ENCODE results near the gene ADGRG6. TPM values are rescaled to one million over a fixed set of nuclear protein-coding genes. Genes with fewer than 3 reads are reported as not detected.

Gene ADGRG6
- total and polyA plus RNA-seq, 2 donors (not counting 3 experiments of a cell fraction or from before 2014, with no cell fraction given), result 99.3 to 166 TPM

DNA sequence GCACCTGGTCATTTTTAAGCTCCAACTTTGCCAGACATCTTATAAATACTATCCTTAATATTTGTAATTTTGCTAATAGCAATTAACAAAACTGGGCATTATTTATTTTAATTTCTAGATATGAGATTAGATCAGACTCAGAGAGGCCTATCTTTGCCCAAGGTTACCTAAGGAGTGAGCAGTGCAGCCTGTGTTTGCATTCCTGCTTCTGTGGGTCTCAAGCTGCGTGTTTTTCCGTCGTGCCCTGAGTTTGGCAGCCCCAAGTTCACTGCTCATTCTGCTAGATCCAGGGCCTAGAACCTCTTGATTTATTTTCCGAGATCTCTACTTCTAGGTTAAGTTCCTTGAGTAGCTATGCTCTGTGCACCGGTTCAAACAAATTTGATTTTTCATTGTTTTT lies 11.0 kb upstream of the ADGRG6 start:
- no peaks in the 10 kb centered on the region for H3K79me2 ChIP-seq (ENCODE audit: control insufficient read depth, insufficient read depth, low read length)
- no peak overlapping the region for H3K4me3 ChIP-seq (replicated peaks in 1 of 3; ENCODE audit: insufficient read depth in 1 of 3, low read depth in 1 of 3, low read length in 3 of 3)
- intact Hi-C loops (cut with micrococcal nuclease), result no loop called here
- ChIA-PET POLR2A (no interaction called here), CTCF (interaction anchor here (1.5 to 1.7 kb wide), 2 partner anchors 10 to 87 kb away, joined by 3 to 4 read pairs; no protein-coding TSS in a partner anchor)
- H3K4me2 ChIP-seq (ENCODE audit: insufficient read depth, low read length), result no peak overlapping the region
- no peaks in the 10 kb centered on the region for H3K9me1 ChIP-seq (replicated peaks; ENCODE audit: control insufficient read depth, extremely low read depth, insufficient read depth, low read length)
- dilution Hi-C loops (cut with MboI; ENCODE audit: extremely low pct_ligation_motif_present, low sequenced_read_pairs), result no loop called here
- no peaks in the 10 kb centered on the region for H4K20me1 ChIP-seq (replicated peaks; ENCODE audit: control insufficient read depth, extremely low read depth, insufficient read depth, low read length)
- DNase-seq (ENCODE audit: low read depth, low spot score) (no peak), FAIRE-seq (no peak)
- no peak overlapping the region for H3K9ac ChIP-seq (replicated peaks; ENCODE audit: extremely low read depth, insufficient read depth, low read length)
- TF ChIP-seq FOS (IDR thresholded peaks at IDR 0.05; ENCODE audit: borderline replicate concordance, insufficient read depth, low read length), result no peak
- TF ChIP-seq GATA2 (IDR thresholded peaks at IDR 0.05; ENCODE audit: insufficient read depth, insufficient read length, low read depth, low read length), result no peak
- no peak for TF ChIP-seq MYC (IDR thresholded peaks at IDR 0.05; ENCODE audit: low read depth, low read length)
- TF ChIP-seq JUN (IDR thresholded peaks at IDR 0.05; ENCODE audit: borderline replicate concordance, insufficient read depth, insufficient read length, low read depth), result no peak
- no peak for TF ChIP-seq POLR2A (IDR thresholded peaks at IDR 0.05; ENCODE audit: low read depth, low read length)
- TF ChIP-seq, protein P1, sequence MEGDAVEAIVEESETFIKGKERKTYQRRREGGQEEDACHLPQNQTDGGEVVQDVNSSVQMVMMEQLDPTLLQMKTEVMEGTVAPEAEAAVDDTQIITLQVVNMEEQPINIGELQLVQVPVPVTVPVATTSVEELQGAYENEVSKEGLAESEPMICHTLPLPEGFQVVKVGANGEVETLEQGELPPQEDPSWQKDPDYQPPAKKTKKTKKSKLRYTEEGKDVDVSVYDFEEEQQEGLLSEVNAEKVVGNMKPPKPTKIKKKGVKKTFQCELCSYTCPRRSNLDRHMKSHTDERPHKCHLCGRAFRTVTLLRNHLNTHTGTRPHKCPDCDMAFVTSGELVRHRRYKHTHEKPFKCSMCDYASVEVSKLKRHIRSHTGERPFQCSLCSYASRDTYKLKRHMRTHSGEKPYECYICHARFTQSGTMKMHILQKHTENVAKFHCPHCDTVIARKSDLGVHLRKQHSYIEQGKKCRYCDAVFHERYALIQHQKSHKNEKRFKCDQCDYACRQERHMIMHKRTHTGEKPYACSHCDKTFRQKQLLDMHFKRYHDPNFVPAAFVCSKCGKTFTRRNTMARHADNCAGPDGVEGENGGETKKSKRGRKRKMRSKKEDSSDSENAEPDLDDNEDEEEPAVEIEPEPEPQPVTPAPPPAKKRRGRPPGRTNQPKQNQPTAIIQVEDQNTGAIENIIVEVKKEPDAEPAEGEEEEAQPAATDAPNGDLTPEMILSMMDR (IDR thresholded peaks at IDR 0.05; ENCODE audit: extremely low read depth in 1 of 2, insufficient read depth in 1 of 2, low read depth in 1 of 2, low read length in 2 of 2), result no peak
- TF ChIP-seq POLR2AphosphoS5 (IDR thresholded peaks at IDR 0.05; ENCODE audit: insufficient read depth, low read depth, low read length), result no peak
- TF ChIP-seq EZH2 (IDR thresholded peaks at IDR 0.05; ENCODE audit: borderline replicate concordance, low read depth, low read length, severe bottlenecking), result no peak
- TF ChIP-seq, protein P2, sequence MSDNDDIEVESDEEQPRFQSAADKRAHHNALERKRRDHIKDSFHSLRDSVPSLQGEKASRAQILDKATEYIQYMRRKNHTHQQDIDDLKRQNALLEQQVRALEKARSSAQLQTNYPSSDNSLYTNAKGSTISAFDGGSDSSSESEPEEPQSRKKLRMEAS (IDR thresholded peaks at IDR 0.05; ENCODE audit: insufficient read depth, insufficient read length), result no peak
- BruUV-seq (replicated peaks), result no TSS peak
- no peak overlapping the region for H3K27ac ChIP-seq (ENCODE audit: insufficient read depth, low read depth, low read length)
- no peaks in the 10 kb centered on the region for H3K27me3 ChIP-seq (ENCODE audit: control insufficient read depth in 2 of 2, insufficient read depth in 2 of 2, low read length in 2 of 2)
- H2AFZ ChIP-seq (ENCODE audit: low read depth, low read length), result no peak overlapping the region
- H3K4me1 ChIP-seq (ENCODE audit: control insufficient read depth, extremely low read depth, insufficient read depth, low read length), result no peaks in the 10 kb centered on the region
- no peaks in the 10 kb centered on the region for H3K36me3 ChIP-seq (ENCODE audit: control insufficient read depth in 2 of 2, extremely low read depth in 1 of 2, insufficient read depth in 2 of 2, low read length in 2 of 2)
- no peaks in the 10 kb centered on the region for H3K9me3 ChIP-seq (replicated peaks; ENCODE audit: control insufficient read depth, insufficient read depth, low read length)

All from endothelial cell of umbilical vein (primary cell).